ENCODE data around the gene SPDYE18. TPM values are rescaled to one million over a fixed set of nuclear protein-coding genes. Genes with fewer than 3 reads are reported as not detected.
"Not testable (repeated sequence)": the region's sequence is repeated elsewhere in the genome, so short reads cannot be mapped to it uniquely, and the experiment has no call there.

SPDYE18 gene
- total and polyA plus RNA-seq, 11 donors: 0.21 to 1.0 (median 0.54) TPM; not detected in 3

- DNase-seq; H3K27me3 ChIP-seq; H3K9me3 ChIP-seq; H3K4me1 ChIP-seq; H3K4me3 ChIP-seq; intact Hi-C loops (cut with DNase I); H3K27ac ChIP-seq: not testable (repeated sequence)
- 83 to 94% (median 91%) methylated on average over 7 to 16 of the region's 22 CpGs for WGBS, 4 donors
- ATAC-seq: peak; percentile 41 to 75 (median 62)
- peaks cover 0 to 11% (median 0%) of the 10 kb centered on the region in 9 donors for H3K36me3 ChIP-seq
Measured at GRCh38 chr7:77006127-77007110, 55.9 kb downstream of the SPDYE18 start.

DNA sequence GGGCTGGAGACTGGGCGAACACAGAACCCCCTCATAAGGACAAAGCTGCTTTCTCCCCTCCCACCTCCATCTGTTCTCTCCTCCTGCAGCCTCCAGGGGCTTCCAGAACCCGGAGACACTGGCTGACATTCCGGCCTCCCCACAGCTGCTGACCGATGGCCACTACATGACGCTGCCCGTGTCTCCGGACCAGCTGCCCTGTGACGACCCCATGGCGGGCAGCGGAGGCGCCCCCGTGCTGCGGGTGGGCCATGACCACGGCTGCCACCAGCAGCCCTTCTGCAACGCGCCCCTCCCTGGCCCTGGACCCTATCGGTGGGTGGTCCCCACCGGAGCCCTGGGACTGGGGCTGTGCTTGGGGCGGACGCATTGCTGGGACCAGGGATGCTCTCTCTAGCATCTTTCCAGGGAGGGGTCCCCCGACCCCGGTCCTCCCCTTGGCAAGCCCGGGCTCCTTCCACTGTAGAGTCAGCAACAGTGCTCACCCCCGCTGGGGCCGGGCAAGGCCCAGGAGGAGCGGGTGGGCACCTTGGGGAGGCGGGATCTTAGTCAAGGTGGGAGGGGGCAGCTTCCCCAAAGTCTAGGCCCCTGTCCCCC lies 56.8 kb downstream of the SPDYE18 start:
- H3K36me3 ChIP-seq: peaks cover 0 to 11% (median 0%) of the 10 kb centered on the region in 9 donors
- H3K4me3 ChIP-seq; DNase-seq; H3K4me1 ChIP-seq; H3K27me3 ChIP-seq; H3K27ac ChIP-seq; H3K9me3 ChIP-seq; ATAC-seq; intact Hi-C loops (cut with DNase I): not testable (repeated sequence)
- WGBS, 4 donors: 85 to 91% (median 88%) methylated on average over 8 to 22 of the region's 27 CpGs; no CpG with 5 or more reads in 1 of the 4 donors

DNA sequence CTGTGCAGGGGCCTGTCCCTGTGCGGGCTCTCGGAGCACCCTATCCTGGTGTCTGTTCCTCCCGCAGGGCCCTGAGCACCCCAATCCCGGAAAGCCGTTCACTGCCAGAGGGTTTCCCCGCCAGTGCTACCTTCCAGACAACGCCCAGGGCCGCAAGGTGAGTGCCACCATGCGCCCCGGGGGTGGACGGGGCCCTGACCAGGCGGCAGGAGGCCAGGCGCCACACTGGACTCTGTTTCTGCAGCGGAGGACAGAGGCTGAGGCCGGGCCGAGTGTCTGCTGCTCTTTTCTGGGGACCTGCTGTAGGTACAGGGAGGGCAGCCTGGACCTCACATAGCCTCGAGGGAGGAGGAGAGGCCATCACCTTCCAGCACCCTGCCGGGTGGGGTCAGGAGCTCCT lies 58.2 kb downstream of the SPDYE18 start:
- ATAC-seq; DNase-seq; H3K27me3 ChIP-seq; H3K27ac ChIP-seq; intact Hi-C loops (cut with DNase I); H3K9me3 ChIP-seq; H3K4me1 ChIP-seq; H3K4me3 ChIP-seq: not testable (repeated sequence)
- H3K36me3 ChIP-seq: peaks cover 0 to 11% (median 0%) of the 10 kb centered on the region in 9 donors
- WGBS, 4 donors: 90 to 97% (median 96%) methylated on average over 9 to 12 of the region's 18 CpGs; no CpG with 5 or more reads in 1 of the 4 donors

- H3K4me3 ChIP-seq; ATAC-seq; H3K27me3 ChIP-seq; H3K4me1 ChIP-seq; intact Hi-C loops (cut with DNase I); DNase-seq; H3K27ac ChIP-seq; H3K9me3 ChIP-seq: not testable (repeated sequence)
- 86 to 98% (median 93%) methylated on average over 7 to 10 of the region's 10 CpGs for WGBS, 4 donors
- peaks cover 0 to 11% (median 0%) of the 10 kb centered on the region in 9 donors for H3K36me3 ChIP-seq
Measured at GRCh38 chr7:77003241-77003640, 59.1 kb downstream of the SPDYE18 start.

DNA sequence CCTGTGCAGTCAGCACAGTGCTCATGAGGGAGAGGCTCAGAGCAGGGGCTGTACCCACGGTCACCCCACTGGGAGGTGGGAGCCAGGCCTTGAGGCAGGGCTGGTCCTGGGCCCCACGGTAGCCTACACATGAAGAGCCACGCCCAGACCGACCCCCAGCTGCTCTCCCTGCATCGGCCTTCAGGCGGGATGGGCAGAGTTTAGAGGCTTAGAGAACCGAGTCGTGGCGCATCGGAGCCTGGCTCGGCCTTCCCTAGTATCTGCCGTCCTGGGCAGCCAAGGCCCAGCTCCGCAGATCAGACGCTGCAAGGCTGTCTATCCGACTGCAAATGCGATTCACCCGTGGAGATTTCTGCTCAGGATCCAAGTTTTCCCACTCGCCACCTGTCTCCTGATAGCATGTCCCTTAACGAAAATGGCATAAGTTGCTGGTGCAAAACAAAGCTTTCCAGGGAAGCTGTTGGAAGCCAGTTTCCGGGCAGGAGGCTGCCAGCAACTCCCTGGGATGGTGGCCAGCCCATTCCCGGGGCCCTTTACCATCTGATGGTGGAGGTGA lies 59.6 kb downstream of the SPDYE18 start:
- peaks cover 0 to 11% (median 0%) of the 10 kb centered on the region in 9 donors for H3K36me3 ChIP-seq
- H3K9me3 ChIP-seq; H3K4me3 ChIP-seq; H3K27me3 ChIP-seq; intact Hi-C loops (cut with DNase I); DNase-seq; ATAC-seq; H3K4me1 ChIP-seq; H3K27ac ChIP-seq: not testable (repeated sequence)
- WGBS, 4 donors: 93 to 98% (median 95%) methylated on average over 8 to 21 of the region's 21 CpGs

DNA sequence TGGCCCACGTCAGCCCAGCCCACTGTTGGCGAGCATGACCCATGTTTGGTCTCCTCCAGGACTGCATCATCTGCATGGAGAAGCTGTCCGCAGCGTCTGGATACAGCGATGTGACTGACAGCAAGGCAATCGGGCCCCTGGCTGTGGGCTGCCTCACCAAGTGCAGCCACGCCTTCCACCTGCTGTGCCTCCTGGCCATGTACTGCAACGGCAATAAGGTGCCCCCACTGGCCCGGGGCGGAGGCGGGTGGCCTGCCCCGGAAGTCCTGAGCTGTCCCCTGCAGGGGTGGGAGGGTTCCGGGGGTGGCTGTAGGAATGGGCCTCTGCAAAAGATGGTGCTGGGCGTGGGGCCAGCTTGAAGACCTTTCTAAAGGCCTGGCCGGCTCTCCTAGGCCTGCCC lies 60.3 kb downstream of the SPDYE18 start:
- ATAC-seq; intact Hi-C loops (cut with DNase I); H3K27ac ChIP-seq; H3K4me1 ChIP-seq; H3K4me3 ChIP-seq; H3K27me3 ChIP-seq; H3K9me3 ChIP-seq: not testable (repeated sequence)
- WGBS, 4 donors: 83 to 91% (median 85%) methylated on average over 7 to 15 of the region's 15 CpGs
- peak in 1 of 5 donors; percentile 48 for DNase-seq
- H3K36me3 ChIP-seq: peaks cover 0 to 11% (median 0%) of the 10 kb centered on the region in 9 donors

Other genes with a start within 250 kb of the SPDYE18 start
- not detected for gene SPDYE17, start 30.2 kb downstream of the SPDYE18 start, total RNA-seq
- gene SPDYE17, start 30.2 kb downstream of the SPDYE18 start, polyA plus RNA-seq: not detected
- 10 to 100 TPM in 3 of 9 donors, 1 to 10 TPM in 6; 5.3 to 13.3 (median 6.8) TPM for gene CCDC146, start 60.1 kb upstream of the SPDYE18 start, total RNA-seq
- 1 to 10 TPM; 2.1 to 3.5 TPM for gene CCDC146, start 60.1 kb upstream of the SPDYE18 start, polyA plus RNA-seq
- 10 to 100 TPM in 4 of 9 donors, 1 to 10 TPM in 5; 7.3 to 56.9 (median 9.2) TPM for gene FGL2, start 137.3 kb upstream of the SPDYE18 start, total RNA-seq
- 1 to 10 TPM; 2.5 to 5.3 TPM for gene FGL2, start 137.3 kb upstream of the SPDYE18 start, polyA plus RNA-seq

Data from heart left ventricle (tissue), 16 donors.